OCI-LY7 (cell line): Measurements from ENCODE around the gene ARHGAP6. TPM values are rescaled to one million over a fixed set of nuclear protein-coding genes. Genes with fewer than 3 reads are reported as not detected.

ENCODE experiments used
- BruUV-seq: library from RNA; stranded (reverse); fragments of 400-500 nt; replicated peaks from 2 replicates; lab custom pipeline; 2021; lab: Mats Ljungman, UMichigan
- CTCF ChIA-PET: fragments of 300-600 bp; sonication (Branson Sonifier 250); formaldehyde crosslinking; loops from one replicate; lab custom pipeline; 2022; ENCODE audit warnings: antibody characterized with exemption; ENCODE audit not compliant: unreplicated experiment; lab: Charles Lee
- POLR2A ChIA-PET: fragments of 300-600 bp; sonication (Branson Sonifier 250); formaldehyde crosslinking; loops from one replicate; lab custom pipeline; 2022; ENCODE audit warnings: antibody characterized with exemption; lab: Charles Lee
- DNase-seq: peaks from one replicate; pipeline ENCODE4 v3.0.0-alpha.2; 2015; ENCODE audit warnings: low spot score
- H2AFZ ChIP-seq: fragments of 200-600 bp; sonication (generic), shearing (Covaris generic); 2 replicates; pipeline ENCODE4 v1.6.1; 2014; ENCODE audit warnings: mild to moderate bottlenecking, antibody characterized with exemption, low read length, moderate library complexity
- H3K27ac ChIP-seq: fragments of 200-600 bp; sonication (generic); 2 replicates; pipeline ENCODE4 v1.5.1; 2014; ENCODE audit warnings: mixed run types, low read depth, mild to moderate bottlenecking, moderate library complexity, low read length, inconsistent platforms; ENCODE audit not compliant: poor library complexity, severe bottlenecking
- H3K36me3 ChIP-seq: fragments of 200-600 bp; sonication (generic); 2 replicates; pipeline ENCODE4 v1.6.1; 2014; ENCODE audit warnings: mild to moderate bottlenecking, antibody characterized with exemption, low read length, moderate library complexity, mixed read lengths; ENCODE audit not compliant: insufficient read depth
- H3K4me1 ChIP-seq: fragments of 200-600 bp; sonication (generic); 2 replicates; pipeline ENCODE4 v1.5.1; 2014; ENCODE audit warnings: mild to moderate bottlenecking, low read length; ENCODE audit not compliant: insufficient read depth, poor library complexity, severe bottlenecking
- H3K4me2 ChIP-seq: fragments of 200-600 bp; sonication (generic); 2 replicates; pipeline ENCODE4 v1.6.1; 2014; ENCODE audit warnings: mild to moderate bottlenecking, low read length
- H3K4me3 ChIP-seq: fragments of 200-600 bp; sonication (generic); 2 replicates; pipeline ENCODE4 v1.5.1; 2014; ENCODE audit warnings: mild to moderate bottlenecking, low read depth, low read length; ENCODE audit not compliant: poor library complexity, severe bottlenecking
- H3K79me2 ChIP-seq: fragments of 200-600 bp; sonication (generic); 2 replicates; pipeline ENCODE4 v1.6.1; 2016; ENCODE audit warnings: low read depth, mild to moderate bottlenecking, low read length, moderate library complexity, mixed read lengths; ENCODE audit not compliant: insufficient read depth
- H3K9me2 ChIP-seq: fragments of 200-600 bp; sonication (generic); 2 replicates; pipeline ENCODE4 v1.6.1; 2016; ENCODE audit warnings: mild to moderate bottlenecking, low read length, mixed read lengths; ENCODE audit not compliant: insufficient read depth
- H3K9me3 ChIP-seq: fragments of 200-600 bp; sonication (generic); 2 replicates; pipeline ENCODE4 v1.6.1; 2014; ENCODE audit warnings: mild to moderate bottlenecking, mixed run types, low read length, mixed read lengths
- H4K20me1 ChIP-seq: fragments of 200-600 bp; sonication (generic); 2 replicates; pipeline ENCODE4 v1.6.1; 2014; ENCODE audit warnings: mild to moderate bottlenecking, antibody characterized with exemption, low read length, moderate library complexity, mixed read lengths; ENCODE audit not compliant: insufficient read depth
- CTCF ChIP-seq: fragments of 200-600 bp; sonication (generic); conservative IDR thresholded peaks from 2 replicates; pipeline ENCODE4 v1.5.1; 2014; ENCODE audit warnings: mild to moderate bottlenecking, antibody characterized with exemption, low read length, moderate library complexity, mixed read lengths
- EZH2phosphoT487 ChIP-seq: fragments of 200-600 bp; sonication (generic); IDR thresholded peaks from 2 replicates; pipeline ENCODE4 v1.6.1; 2018; ENCODE audit warnings: low read depth, borderline replicate concordance, mild to moderate bottlenecking, mixed run types, antibody characterized with exemption, low read length, moderate library complexity, mixed read lengths
- intact Hi-C: fragments of 100-400 bp; cut with micrococcal nuclease; formaldehyde crosslinking; loops from one replicate; pipeline ENCODE4 v1.10.0; 2022; ENCODE audit not compliant: unreplicated experiment
- total RNA-seq, 2 experiments: library from RNA; depleted of rRNA in 1 of 2; stranded (reverse); fragments of >200 nt in 1 of 2; shearing (Covaris generic) in 1 of 2; gene quantifications; 2 replicates each; pipeline ENCODE4 v1.2.3, GENCODE V29; 2014 to 2022

ARHGAP6 gene
- total RNA-seq, 2 experiments from 2014 or later = not detected

DNA sequence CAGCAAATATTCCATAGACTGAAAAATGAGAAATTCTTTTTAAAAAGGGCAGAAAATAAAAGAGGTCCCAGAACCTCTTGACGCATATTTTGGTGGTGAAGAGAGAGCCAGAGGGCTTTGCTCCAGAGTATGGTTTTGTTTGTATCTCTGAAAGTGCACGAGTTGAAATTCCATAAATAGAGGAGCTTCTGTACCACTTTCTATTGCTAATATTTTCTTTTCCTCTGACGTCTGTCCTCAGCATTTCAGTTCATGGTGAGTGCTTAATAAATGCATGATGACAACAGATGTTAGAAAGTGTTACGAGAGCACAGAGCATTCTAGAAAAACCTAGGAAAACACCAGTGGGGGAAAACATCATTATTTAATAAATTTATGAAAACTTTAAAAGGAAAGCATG, 227.0 kb downstream of the ARHGAP6 start:
- CTCF ChIA-PET = no interaction called here

DNA sequence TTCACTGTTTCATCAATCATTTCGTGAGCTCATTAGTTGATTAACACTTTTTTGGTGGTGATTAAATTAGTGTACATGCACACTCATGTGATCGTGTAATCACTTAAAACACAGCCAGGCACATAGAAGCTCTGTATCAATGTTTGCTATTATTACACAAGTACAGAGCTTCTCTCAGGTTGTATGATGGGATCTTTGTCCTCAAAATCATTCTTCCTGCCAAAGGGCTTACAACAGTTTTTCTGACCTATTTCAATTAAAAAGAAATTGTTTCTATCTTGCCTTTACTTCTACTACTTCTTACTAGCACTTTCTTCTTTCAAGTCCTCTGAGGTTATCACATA, 227.4 kb downstream of the ARHGAP6 start:
- Histone ChIP-seq H3K4me3 (no peak overlapping the region), H3K4me1 (no peaks in the 10 kb centered on the region), H4K20me1 (no peaks in the 10 kb centered on the region), H2AFZ (peak overlapping the region; percentile 25; the same call in 1 of the 2 replicates), H3K9me3 (no peaks in the 10 kb centered on the region), H3K79me2 (no peaks in the 10 kb centered on the region), H3K9me2 (no peaks in the 10 kb centered on the region), H3K27ac (no peak overlapping the region), H3K4me2 (no peak overlapping the region), H3K36me3 (no peaks in the 10 kb centered on the region)
- DNase-seq = no peak
- POLR2A ChIA-PET = no interaction called here
- TF ChIP-seq CTCF (no peak), EZH2phosphoT487 (no peak)
- CTCF ChIA-PET = no interaction called here
- no TSS peak for BruUV-seq
- intact Hi-C loops = no loop called here

More for the DNA sequence above, 227.0 kb downstream of the ARHGAP6 start:
- Histone ChIP-seq H3K36me3 (no peaks in the 10 kb centered on the region), H3K4me3 (no peak overlapping the region), H3K4me2 (no peak overlapping the region), H3K4me1 (no peaks in the 10 kb centered on the region), H3K9me2 (no peaks in the 10 kb centered on the region), H3K27ac (no peak overlapping the region), H3K79me2 (no peaks in the 10 kb centered on the region), H2AFZ (no peak overlapping the region), H3K9me3 (no peaks in the 10 kb centered on the region), H4K20me1 (no peaks in the 10 kb centered on the region)
- no TSS peak for BruUV-seq
- POLR2A ChIA-PET = no interaction called here
- intact Hi-C loops = no loop called here
- DNase-seq = no peak
- TF ChIP-seq EZH2phosphoT487 (no peak), CTCF (no peak)

DNA sequence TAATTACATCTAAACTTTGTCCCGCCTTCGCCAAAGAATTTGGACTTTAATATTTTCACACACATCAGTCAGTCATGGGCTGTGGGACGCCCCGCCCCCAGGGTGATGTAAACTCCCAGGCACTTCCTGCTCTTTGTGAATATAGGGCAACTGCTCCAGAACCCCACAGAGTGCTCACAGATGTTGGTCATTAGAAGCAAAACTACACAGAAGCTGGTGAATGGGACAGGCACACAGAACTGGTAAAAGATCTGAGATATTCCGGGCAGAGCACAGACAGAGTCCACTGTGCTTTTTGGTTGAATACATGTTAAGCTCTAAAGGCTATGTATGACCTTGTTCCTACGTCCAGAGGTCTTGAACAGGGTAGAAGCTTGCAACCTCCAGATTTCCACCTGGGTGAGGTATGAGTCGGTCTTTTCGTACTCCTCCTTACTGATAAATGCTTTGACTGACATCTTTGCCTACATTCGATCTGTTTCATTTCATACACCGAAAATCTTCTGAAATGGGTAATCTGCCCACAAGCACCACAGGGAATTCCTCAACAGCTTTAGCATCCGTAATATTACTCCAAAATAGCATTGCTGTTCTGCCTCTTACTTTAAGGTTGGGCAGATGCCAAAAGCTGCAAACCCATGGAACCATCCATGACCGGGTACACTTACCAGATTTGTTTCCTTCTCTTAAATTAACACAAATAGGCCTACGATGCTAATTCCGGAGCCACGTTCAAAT, 227.9 kb downstream of the ARHGAP6 start:
- Histone ChIP-seq H3K9me2 (no peaks in the 10 kb centered on the region), H2AFZ (peak overlapping the region; percentile 25; the same call in 1 of the 2 replicates), H3K79me2 (no peaks in the 10 kb centered on the region), H3K4me2 (0 out of 2 replicates have a peak overlapping the region, but pooled peaks have one; percentile 3), H3K9me3 (no peaks in the 10 kb centered on the region), H3K4me1 (no peaks in the 10 kb centered on the region), H3K4me3 (no peak overlapping the region), H3K36me3 (no peaks in the 10 kb centered on the region), H4K20me1 (no peaks in the 10 kb centered on the region), H3K27ac (no peak overlapping the region)
- ChIA-PET CTCF (no interaction called here), POLR2A (no interaction called here)
- intact Hi-C loops = no loop called here
- TF ChIP-seq CTCF (no peak), EZH2phosphoT487 (no peak)
- DNase-seq = peak; percentile 8
- no TSS peak for BruUV-seq
